OCI-M2 (cell line): ENCODE results near the gene COMMD1.
"Not testable (repeated sequence)": the region's sequence is repeated elsewhere in the genome, so short reads cannot be mapped to it uniquely, and the experiment has no call there.

Source experiments
- DNase-seq: peaks from one replicate; lab custom pipeline; 2025; ENCODE audit not compliant: unreplicated experiment; lab: John Stamatoyannopoulos, UW

Gene COMMD1

DNA sequence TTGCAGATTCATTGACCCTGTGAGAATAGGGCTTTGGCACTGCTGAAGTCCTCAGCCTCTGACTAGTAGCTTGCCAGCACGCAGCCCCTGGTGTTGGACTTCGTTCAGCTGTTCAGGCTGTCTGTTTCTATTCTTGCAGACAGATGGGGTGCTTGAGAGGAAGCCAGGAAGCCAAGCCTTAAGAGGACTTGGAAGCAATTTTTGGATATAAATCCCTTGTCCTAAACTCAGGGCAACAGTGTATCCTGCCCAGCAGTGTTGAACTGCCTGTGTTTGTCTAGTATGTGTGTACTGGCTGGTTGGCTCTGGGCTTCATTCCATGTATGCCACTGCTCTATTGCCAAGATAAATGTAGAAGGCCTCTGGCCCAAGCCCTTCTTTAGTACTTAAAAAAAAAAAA, 108.6 kb downstream of the COMMD1 start:
- DNase-seq: no peak

DNA sequence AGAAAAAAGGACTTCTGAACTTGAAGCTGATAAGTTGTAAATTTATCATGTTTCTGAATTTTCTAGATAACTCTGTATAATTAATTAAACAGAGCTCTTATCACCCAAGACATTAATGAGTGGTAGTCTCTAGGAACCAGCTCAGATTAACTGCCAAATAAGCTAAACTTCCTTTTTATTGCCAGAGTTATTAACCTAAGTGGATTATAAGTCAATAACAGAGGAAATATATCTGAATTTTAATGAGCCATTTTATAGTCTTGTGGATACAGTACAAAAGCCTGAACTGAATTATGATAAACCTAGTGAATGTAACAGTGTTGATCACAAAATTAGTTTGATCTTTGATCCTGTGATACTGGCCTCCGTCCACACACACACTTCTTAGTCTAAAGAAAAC, 111.5 kb downstream of the COMMD1 start:
- no peak for DNase-seq

DNA sequence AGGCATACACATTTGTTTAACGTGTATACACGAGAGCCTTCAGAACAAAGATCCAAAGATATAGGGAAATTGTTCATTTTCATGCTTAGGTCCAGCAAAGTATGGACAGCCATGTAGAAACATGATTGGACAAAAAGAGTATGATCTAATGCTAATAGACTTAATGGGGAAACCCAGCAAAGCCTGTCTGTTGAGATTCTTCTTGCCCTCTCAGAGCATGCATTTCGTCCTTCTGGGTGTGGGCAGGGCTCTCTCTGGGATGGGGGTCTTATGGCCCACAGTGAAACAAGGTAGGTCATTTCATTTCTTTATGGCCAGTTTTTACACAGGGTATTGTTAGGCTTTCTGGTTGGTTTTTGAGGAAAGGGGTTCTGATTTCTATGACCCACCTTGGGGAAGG, 124.4 kb downstream of the COMMD1 start:
- DNase-seq: no peak

DNA sequence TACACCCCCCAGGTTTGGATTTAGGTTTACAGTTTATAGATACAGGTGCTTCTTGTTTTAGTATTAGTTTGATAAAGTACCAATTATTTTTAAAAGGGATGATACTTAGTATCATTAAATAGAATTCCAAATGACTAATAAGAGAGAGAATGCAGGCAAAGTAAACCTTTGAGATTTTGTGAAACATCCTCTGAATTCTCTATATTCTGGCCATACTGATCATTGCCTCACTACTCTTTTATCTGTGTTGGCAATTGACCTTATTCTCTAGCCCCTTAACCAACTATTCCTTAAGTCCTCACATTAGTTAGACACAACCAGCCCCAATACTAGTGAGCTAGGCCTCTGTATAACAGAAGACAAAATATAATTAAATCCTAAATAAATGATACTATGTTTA, 125.4 kb downstream of the COMMD1 start:
- no peak for DNase-seq

DNA sequence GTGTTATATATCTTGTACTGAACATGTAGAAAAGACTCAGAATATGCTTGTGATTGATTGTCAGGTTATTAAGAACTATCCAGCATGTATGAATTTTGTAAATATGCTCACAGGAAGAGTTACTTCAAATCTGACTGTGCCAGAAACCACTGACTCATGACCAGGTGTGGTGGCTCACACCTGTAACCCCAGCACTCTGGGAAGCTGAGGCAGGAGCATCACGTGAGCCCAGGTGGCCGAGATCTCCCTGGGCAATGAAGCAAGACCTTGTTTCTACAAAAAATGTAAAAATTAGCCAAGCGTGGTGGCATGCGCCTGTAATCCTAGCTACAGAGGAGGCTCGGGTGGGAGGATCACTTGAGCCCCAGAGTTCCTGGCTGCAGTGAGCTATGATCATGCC, 126.6 kb downstream of the COMMD1 start:
- no peak for DNase-seq

DNA sequence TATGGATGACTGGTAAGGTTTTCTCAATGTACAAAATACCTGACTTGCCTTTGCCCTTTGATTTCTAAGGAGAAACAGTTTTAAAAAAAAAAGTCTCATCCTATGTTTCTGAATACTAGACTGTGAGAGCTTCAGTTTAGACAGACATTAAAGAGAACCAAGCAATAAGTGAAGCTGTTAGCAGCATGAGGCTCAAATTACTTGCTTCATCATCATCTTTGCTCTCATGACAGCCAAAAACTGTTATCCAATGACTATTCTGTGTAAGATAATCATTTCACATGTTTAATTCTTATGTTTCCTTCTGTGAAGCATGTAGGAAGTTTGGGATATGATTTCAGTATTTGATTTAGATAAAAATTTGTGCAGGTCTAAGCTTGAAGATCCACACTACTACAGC, 129.2 kb downstream of the COMMD1 start:
- no peak for DNase-seq

DNA sequence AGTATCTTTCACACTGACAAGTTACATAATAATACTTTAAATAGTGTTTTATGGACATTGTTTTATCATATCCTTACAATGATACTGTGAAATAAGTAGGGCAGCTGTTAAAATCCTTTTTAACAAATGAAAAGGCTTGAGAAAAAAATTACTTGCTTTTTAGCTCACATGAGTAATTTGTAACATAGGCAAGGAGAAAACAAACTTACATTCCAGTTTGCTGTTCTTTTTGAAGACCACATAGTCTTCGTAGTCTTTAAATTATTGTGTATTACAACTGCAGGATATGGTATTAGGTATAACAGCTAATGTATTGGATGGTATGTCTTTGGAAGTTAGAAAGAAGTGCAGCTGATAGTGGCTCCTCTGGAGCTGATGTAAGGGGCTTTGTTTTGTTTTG, 130.8 kb downstream of the COMMD1 start:
- DNase-seq: no peak

DNA sequence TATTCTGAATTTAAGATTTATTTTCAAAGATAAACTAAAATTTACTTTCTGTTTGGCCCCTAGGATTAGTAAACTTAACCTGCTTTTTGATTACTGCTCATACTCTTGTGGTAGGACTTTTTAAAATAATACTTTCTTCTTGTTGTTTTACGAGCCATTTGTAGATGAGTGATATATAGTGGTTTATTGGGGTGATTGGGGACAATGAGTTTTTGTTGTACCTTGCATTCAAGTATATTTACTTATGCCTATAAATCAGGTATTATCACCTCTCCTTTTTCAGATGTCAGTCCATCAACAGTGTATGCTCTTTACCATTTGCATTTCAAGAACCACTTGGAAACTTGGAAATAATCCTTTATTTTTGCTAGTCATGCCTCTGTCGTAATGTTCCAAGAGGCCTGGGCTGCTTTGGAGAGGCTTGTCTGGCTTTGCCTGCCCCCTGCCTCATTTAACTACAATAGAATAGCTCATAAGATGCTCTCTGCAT, 131.3 kb downstream of the COMMD1 start:
- DNase-seq: no peak

DNA sequence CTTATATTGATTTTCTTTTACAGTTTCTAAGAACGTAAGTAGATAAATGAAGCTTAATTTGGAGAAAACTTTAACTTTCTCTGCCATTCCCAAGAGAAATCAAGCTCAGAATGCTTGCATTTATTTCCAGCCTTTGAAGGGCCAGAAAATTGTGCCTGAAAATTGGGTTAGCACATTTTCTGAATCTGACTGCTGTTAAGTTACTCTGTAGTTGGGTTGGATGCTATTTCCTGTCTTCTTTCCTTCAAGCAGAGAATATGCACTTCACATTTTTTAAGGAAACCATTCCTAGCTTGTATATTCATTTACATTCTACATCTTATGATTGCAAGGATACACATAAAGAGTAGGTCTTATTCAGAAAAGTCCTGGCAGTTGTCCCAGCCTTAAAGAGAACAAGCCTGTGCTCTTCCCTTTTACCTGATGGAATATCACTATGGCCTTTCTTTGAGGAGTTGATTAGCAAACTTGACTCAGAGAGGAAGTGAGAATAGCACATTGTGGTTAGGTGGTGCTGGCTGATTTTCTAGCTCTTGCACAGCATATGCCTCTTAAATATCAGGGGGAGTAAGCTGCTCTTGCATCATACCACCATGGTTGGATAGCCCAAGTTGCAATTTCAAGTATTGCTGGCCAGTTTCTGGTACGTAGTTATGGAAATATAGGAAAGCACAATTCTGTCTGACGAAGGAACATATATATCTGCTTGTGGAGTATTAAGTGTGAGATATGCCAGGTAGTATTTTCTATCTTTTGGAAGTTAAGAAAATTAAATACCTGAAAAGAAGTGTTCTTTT, 133.7 kb downstream of the COMMD1 start:
- DNase-seq: no peak

DNA sequence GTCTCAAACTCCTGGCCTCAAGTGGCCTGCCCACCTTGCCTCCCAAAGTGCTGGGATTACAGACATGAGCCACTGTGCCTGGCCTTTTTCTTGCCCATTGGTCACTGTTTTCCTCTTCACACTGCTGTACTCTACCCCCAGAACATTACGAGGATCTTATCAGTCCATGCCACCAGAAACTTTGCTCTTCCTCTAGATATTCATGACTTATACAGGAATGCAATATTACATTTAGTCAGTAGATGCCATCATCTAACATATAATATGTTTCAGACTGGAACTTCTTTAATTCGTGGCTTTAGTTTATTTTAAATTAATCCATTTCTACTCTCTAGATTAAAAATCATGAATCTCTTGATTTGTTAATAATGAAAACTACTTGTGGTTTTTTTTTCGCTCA, 135.5 kb downstream of the COMMD1 start:
- no peak for DNase-seq

DNA sequence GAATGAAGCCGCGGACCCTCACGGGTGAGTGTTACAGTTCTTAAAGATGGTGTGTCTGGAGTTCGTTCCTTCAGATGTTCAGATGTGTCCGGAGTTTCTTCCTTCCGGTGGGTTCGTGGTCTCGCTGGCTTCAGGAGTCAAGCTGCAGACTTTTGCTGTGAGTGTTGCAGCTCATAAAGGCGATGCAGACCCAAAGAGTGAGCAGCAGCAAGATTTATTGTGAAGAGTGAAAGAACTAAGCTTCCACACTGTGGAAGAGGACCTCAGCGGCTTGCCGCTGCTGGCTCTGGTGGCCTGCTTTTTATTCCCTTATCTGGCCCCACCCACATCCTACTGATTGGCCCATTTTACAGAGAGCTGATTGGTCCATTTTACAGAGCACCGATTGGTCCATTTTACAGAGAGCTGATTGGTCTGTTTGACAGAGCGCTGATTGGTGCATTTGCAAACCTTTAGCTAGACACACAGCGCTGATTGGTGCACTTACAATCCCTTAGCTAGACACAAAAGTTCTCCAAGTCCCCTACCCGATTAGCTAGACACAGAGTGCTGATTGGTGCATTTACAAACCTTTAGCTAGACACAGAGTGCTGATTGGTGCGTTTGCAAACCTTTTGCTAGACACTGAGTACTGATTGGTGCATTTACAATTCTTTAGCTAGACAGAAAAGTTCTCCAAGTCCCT, 136.4 kb downstream of the COMMD1 start:
- DNase-seq: not testable (repeated sequence)

DNA sequence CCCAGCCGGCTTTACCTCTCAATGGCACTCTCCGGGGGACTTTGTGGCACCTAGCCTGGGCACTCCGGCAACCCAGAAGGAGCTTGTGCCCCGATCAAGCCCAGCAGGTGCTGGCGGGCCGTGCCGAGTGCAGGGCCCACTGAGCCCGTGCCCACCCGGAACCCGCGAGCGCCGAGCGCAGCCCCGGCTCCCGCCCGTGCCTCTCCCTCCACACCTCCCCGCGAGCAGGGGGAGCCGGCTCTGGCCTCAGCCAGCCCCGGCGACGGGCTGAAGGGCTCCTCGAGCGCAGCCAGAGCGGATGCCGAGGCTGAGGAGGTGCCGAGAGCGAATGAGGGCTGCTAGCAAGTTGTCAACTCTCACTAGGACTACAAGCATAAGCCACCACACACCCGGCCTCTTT, 136.9 kb downstream of the COMMD1 start:
- no peak for DNase-seq

DNA sequence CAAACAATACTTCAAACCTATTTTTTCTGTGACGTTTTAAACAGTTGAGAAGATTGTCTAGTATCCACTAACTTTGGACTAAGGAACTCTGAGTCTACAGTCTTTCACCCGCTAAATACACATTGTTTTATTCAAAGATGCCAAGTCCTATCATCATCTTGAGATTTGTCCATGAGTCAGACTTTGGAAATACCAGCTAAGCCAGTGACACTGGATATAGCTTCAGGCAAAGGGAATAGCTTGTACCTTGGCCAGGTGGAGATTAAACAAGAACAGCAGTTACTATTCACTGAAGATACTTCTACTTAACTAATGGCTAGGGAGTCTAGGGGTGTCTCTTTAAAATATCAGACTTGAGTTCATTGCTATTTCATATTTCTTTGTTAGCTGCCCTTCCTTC, 137.5 kb downstream of the COMMD1 start:
- DNase-seq: no peak

DNA sequence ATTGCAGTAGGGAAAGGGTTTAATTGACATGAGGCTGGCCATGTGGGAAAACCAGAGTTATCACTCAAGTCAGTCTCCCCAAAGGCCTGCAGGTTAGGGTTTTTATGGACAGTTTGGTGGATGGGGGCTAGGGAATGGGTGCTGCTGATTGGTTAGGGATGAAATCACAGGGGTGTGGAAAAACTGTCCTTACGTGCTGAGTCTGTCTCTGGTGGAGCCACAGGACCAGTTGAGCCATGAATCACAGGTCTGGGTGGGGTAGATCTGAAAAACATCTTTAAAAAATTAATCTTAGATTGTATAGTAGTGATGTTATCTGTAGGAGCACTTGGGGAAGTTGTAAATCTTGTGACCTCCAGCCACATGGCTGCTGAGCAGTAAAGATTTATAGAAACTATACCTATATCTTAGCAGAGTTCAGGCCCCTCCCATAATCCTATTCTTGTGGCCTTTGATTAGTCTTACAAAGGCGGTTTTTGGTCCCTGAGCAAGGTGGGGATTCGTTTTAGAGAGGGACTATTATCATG, 139.6 kb downstream of the COMMD1 start:
- DNase-seq: no peak

DNA sequence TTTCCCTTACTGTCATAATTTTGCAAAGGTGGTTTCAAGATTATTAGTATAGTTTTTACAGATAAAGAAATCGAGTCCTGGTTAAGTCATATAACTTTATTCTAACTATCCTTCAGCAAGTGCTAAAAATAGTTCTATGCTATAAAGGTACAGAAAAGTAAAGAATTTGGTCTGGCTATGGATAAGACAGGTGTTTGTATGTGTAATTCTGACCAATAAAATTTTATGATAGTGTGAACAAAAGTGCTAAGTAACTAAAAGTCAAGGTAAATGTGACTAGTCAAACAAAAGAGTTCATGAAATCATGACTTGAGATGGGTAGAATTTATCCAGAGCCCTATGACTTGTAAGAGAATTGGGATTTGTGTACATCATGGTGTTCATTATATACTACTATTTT, 140.7 kb downstream of the COMMD1 start:
- no peak for DNase-seq

DNA sequence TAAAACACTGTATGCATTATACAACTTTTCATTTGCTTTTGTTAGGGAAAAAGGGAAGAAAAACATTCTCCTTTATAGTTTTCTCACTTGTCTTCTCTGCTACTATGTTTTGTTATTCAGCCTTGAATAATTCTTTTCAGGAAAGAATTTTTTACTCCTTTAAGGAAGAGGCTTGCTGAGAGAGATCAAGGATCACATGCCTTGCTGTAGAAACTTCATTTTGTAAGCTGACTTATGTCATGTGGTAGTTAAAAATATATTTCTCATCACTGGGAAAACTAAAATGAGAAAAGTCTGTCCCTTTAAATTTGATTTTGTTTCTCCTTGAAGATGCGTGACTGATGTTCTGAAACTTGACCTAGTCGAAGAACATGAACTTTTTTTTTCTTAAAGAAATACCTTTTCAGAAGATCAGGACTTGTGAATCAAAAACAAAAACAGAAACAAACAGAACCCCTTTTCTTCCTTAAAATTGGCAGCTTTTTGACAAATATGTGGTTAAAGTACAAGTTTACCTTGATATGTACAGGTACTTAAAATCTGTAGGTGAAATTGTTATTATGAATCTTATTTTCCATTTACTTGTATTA, 145.1 kb downstream of the COMMD1 start:
- DNase-seq: no peak

DNA sequence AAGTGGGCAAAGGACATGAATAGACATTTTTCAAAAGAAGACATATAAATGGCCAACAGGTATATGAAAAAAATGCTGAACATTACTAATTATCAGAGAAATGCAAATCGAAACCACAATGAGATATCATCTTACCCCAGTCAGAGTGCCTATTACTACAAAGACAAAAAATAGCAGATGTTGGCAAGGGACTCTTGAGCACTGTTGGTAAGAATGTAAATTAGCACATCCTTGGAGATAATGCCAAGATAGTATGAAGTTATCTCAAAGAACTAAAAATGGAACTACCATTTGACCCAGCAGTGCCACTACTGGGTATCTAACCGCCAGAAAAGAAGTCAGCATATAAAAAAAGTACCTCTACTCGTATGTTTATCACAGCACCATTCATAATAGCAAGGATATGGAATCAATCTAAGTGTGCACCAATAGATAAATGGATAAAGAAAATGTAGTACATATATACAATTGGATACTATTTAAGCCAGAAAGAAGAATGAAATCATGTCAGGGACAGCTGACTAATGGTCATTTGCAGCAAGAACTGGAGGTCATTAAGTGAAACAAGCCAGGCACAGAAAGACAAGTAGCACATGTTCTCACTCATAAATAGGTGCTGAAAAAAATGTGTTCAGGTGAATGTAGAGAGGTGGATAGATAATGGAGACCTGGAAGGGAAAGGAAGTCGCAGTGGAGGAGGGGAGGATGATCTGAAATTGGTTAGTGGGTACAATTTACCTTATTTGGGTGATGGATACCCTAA, 148.7 kb downstream of the COMMD1 start:
- DNase-seq: no peak

DNA sequence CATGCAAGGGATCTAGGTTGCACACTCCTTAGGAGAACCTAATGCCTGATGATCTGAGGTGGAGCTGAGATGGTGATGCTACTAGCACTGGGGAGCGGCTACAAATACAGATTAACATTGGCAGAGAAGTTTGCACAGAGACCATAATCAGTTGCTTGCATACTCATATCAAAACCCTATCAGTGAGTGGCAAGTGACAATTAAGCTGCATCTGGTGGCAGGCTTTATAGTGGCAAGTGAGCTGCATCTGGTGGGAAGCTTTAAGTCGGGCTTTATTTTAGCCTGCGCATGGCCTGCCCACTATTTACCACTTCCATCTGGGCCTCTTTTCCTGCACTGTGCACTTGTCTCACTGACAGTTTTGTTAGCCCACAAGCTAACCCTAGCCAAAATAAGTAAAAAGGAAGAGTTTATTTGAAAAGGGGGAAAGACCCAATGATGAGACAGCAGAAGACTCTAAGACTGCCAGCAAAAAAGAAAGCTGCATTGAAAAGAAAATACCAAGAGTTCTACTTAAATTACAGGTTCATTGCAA, 149.5 kb downstream of the COMMD1 start:
- no peak for DNase-seq

DNA sequence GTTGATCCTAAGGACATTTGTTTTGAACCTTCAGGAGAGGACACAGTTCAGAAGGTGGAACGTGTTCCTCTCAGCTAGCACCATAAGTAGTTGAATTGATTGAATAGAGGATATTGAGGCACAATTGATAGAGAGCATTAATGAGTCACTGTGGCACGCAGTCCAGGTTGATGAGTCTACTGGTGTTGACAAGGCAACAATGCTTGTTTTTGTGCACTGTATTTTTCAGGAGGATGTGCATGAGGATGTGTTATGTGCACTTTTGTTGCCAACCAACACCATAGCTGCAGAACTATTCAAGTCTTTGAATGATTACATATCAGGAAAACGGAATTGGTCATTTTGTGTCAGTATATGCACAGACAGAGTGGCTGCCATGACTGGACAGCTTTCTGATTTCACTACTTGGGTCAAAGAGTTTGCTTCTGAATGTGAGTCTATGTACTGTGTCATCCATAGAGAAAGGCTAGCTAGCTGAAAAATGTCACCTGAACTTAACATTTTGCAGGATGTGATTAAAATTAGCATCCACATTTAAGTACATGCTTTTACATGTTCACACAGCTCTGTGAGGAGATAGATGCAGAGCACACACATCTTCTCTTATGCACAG, 150.4 kb downstream of the COMMD1 start:
- no peak for DNase-seq

DNA sequence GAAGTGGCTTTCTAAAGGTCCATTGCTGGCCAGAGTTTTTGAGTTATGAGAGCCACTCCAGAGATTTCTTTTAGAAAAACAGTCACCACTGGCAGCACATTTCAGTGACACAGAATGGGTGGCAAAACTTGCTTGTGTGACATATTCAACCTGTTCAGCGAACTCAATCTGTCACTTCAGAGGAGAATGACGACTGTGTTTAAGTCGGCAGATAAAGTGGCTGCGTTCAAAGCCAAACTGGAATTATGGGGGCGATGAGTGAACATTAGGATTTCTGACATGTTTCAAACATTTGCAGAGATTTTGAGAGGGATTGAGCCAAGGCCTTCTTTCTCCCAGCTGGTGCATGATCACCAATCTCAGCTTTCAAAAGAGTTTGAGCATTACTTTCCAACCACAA, 150.9 kb downstream of the COMMD1 start:
- no peak for DNase-seq

DNA sequence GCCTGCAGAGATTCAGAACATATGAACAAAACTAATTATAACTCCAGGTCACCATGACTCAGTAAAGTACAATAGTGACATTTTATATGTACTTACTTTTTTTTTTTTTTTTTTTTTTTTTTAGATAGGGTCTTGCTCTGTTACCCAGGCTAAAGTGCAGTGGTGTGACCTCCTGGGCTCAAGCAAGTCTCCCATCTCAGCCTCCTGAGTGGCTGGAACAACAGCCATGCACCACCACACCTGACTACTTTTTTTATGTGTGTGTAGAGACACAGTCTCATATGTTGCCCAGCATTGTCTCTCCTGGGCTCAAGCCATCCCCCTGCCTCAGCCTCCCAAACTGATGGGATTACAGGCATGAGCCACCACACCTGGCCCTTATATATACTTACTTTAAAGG, 159.8 kb downstream of the COMMD1 start:
- no peak for DNase-seq
